Prostate gland (tissue), 2 donors: ENCODE results near the gene ARAP3. TPM values are rescaled to one million over a fixed set of nuclear protein-coding genes. Genes with fewer than 3 reads are reported as not detected.

ENCODE experiments used
- DNase-seq: peaks from one replicate; pipeline ENCODE4 v3.0.0-alpha.2; 2019; ENCODE audit warnings: low spot score
- H3K27ac ChIP-seq, 2 donors: fragments of 200-600 bp; sonication (generic); 2 replicates each; pipeline ENCODE4 v1.5.1; 2017 to 2019
- H3K27me3 ChIP-seq: fragments of 200-600 bp; sonication (generic); replicated peaks from 2 replicates; pipeline ENCODE4 v1.5.1; 2019; ENCODE audit not compliant: insufficient read depth
- H3K36me3 ChIP-seq, 2 donors: fragments of 200-600 bp; sonication (generic); 1 replicate in 1 of 2; 2 replicates in 1 of 2; pipeline versions ENCODE4 v1.5.1 to v1.8.1; 2017 to 2019
- H3K4me1 ChIP-seq: fragments of 200-600 bp; sonication (generic); replicated peaks from 2 replicates; pipeline ENCODE4 v1.5.1; 2019
- H3K4me3 ChIP-seq, 2 donors: fragments of 200-600 bp; sonication (generic); 2 replicates each; pipeline ENCODE4 v1.5.1; 2017 to 2019
- H3K9me3 ChIP-seq: fragments of 200-600 bp; sonication (generic); 2 replicates; pipeline ENCODE4 v1.5.1; 2017
- CTCF ChIP-seq, 4 experiments: fragments of 200-600 bp in 2 of 4; fragments of 450-650 bp in 2 of 4; sonication (generic) in 2 of 4; IDR thresholded peaks; 1 replicate in 3 of 4; 2 replicates in 1 of 4; pipeline ENCODE4 v1.5.1; 2016 to 2019; ENCODE audit warnings: antibody characterized with exemption in 4 of 4, mild to moderate bottlenecking in 2 of 4, moderate library complexity in 2 of 4
- POLR2A ChIP-seq: fragments of 450-650 bp; IDR thresholded peaks from one replicate; pipeline ENCODE4 v1.6.1; 2016; ENCODE audit warnings: antibody characterized with exemption, mild to moderate bottlenecking
- POLR2AphosphoS5 ChIP-seq: sonication (generic); formaldehyde crosslinking; IDR thresholded peaks from one replicate; pipeline ENCODE4 v1.6.1; 2017; ENCODE audit warnings: antibody characterized with exemption
- WGBS: methylation state at CpG from one replicate; pipeline ENCODE4 v1.1.5; 2018; 5-methylcytosine and 5-hydroxymethylcytosine counted together
- intact Hi-C: fragments of 100-400 bp; cut with DNase I; formaldehyde crosslinking; loops from one replicate; pipeline ENCODE4 v1.14.2; 2022
- total RNA-seq, 2 donors: library from RNA; depleted of rRNA; stranded (reverse); fragments of >200 nt; gene quantifications; one replicate each; pipeline ENCODE4 v1.1.0, GENCODE V29; 2016

The ARAP3 gene
- total RNA-seq, 2 donors from 2014 or later, result 4.0 to 8.4 TPM

- intact Hi-C loops, result no loop called here
- Histone ChIP-seq H3K4me1 (no peaks in the 10 kb centered on the region), H3K36me3 (no peaks in the 10 kb centered on the region), H3K9me3 (no peaks in the 10 kb centered on the region), H3K4me3 (no peak overlapping the region), H3K27me3 (no peaks in the 10 kb centered on the region), H3K27ac (no peak overlapping the region)
- no peak for DNase-seq
- TF ChIP-seq CTCF (IDR thresholded peaks at IDR 0.05), result no peak
- no peak for TF ChIP-seq POLR2AphosphoS5
- no peak for TF ChIP-seq POLR2A
- WGBS, result 60% methylated on average over 7 of the region's 7 CpGs
These were observed 31.7 kb upstream of the ARAP3 start for GRCh38 chr5:141713616-141714309.

DNA sequence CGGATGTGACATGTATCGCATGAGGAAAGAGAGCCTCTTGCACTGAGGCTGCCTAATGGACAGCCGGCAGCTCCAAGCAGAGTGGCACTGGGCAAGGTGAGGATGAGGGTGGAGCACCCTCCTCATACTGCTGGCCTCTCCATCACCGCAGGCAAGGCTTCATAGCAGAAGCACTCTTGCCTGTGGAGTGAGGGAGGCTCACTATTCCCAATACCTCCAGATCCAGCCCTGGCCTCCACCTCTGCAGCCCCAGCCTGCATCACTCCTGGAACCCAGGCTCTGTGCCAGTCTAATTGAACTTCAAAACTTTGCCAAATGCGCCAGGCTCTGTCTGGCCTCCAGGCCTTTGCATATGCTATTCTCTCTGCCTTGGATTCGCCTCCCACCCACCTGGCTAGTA is 29.7 kb upstream of the ARAP3 start:
- Histone ChIP-seq H3K4me3 (no peak overlapping the region), H3K27me3 (no peaks in the 10 kb centered on the region), H3K9me3 (no peaks in the 10 kb centered on the region), H3K27ac (no peak overlapping the region), H3K36me3 (no peaks in the 10 kb centered on the region), H3K4me1 (no peaks in the 10 kb centered on the region)
- TF ChIP-seq CTCF (IDR thresholded peaks at IDR 0.05), result no peak
- TF ChIP-seq POLR2AphosphoS5, result no peak
- no peak for TF ChIP-seq POLR2A
- intact Hi-C loops, result no loop called here
- WGBS, result 87% methylated on average over 6 of the region's 6 CpGs
- DNase-seq, result no peak

GRCh38 chr5:141709699-141710267 is 27.8 kb upstream of the ARAP3 start:
- no peaks in the 10 kb centered on the region for H3K27me3 ChIP-seq
- no peaks in the 10 kb centered on the region for H3K36me3 ChIP-seq
- intact Hi-C loops, result no loop called here
- TF ChIP-seq POLR2AphosphoS5 (no peak), POLR2A (no peak), CTCF (IDR thresholded peaks at IDR 0.05) (no peak)
- no peak overlapping the region for H3K27ac ChIP-seq
- H3K9me3 ChIP-seq, result no peaks in the 10 kb centered on the region
- DNase-seq, result no peak
- H3K4me3 ChIP-seq, result no peak overlapping the region
- no peaks in the 10 kb centered on the region for H3K4me1 ChIP-seq
- 59% methylated on average over 6 of the region's 6 CpGs for WGBS

GRCh38 chr5:141708016-141708415 is 26.0 kb upstream of the ARAP3 start:
- WGBS, result 85% methylated on average over 9 of the region's 9 CpGs
- no peak for DNase-seq
- H3K27me3 ChIP-seq, result no peaks in the 10 kb centered on the region
- H3K9me3 ChIP-seq, result no peaks in the 10 kb centered on the region
- intact Hi-C loops, result no loop called here
- TF ChIP-seq POLR2AphosphoS5, result no peak
- H3K36me3 ChIP-seq, result no peaks in the 10 kb centered on the region
- no peak overlapping the region for H3K4me3 ChIP-seq
- H3K4me1 ChIP-seq, result no peaks in the 10 kb centered on the region
- no peak overlapping the region for H3K27ac ChIP-seq

GRCh38 chr5:141707510-141707909 is 25.5 kb upstream of the ARAP3 start:
- TF ChIP-seq POLR2A (no peak), CTCF (IDR thresholded peaks at IDR 0.05) (no peak), POLR2AphosphoS5 (no peak)
- 75% methylated on average over 8 of the region's 8 CpGs for WGBS
- no peak overlapping the region for H3K27ac ChIP-seq
- no peak overlapping the region for H3K4me3 ChIP-seq
- no peaks in the 10 kb centered on the region for H3K9me3 ChIP-seq
- no peaks in the 10 kb centered on the region for H3K36me3 ChIP-seq
- no peak for DNase-seq
- intact Hi-C loops, result no loop called here
- no peaks in the 10 kb centered on the region for H3K27me3 ChIP-seq
- no peaks in the 10 kb centered on the region for H3K4me1 ChIP-seq
